Activated effector memory CD4-positive, alpha-beta T cell treated with Interleukin-2 at 50 U/mL for 16 hours (primary cell): ENCODE data around the gene SLC26A3.
"Not testable (repeated sequence)": the region's sequence is repeated elsewhere in the genome, so short reads cannot be mapped to it uniquely, and the experiment has no call there.

Experiments used
- DNase-seq: peaks from one replicate; pipeline ENCODE4 v3.0.0-alpha.2; 2020

Gene SLC26A3

GRCh38 chr7:107803009-107803610 lies at the start of gene SLC26A3:
Gene SLC26A3, minus strand, starts transcription at chr7:107803223. Its CDS starts 8,714 bp downstream, at chr7:107794509.
- DNase-seq, result no peak

GRCh38 chr7:107850643-107851042 lies 47.6 kb upstream of the SLC26A3 start:
- DNase-seq, result no peak

- DNase-seq, result no peak
These were observed 47.2 kb upstream of the SLC26A3 start for GRCh38 chr7:107850216-107850615.

GRCh38 chr7:107848211-107848610 lies 45.2 kb upstream of the SLC26A3 start:
- not testable (repeated sequence) for DNase-seq

GRCh38 chr7:107847836-107848175 lies 44.8 kb upstream of the SLC26A3 start:
- not testable (repeated sequence) for DNase-seq

- DNase-seq, result no peak
These were observed 44.3 kb upstream of the SLC26A3 start for GRCh38 chr7:107847168-107847835.

GRCh38 chr7:107846324-107846723 lies 43.3 kb upstream of the SLC26A3 start:
- DNase-seq, result no peak

- no peak for DNase-seq
These were observed 40.2 kb upstream of the SLC26A3 start for GRCh38 chr7:107843184-107843583.

- no peak for DNase-seq
These were observed 39.2 kb upstream of the SLC26A3 start for GRCh38 chr7:107842213-107842612.

- DNase-seq, result no peak
These were observed 36.0 kb upstream of the SLC26A3 start for GRCh38 chr7:107838816-107839565.

GRCh38 chr7:107838024-107838601 lies 35.1 kb upstream of the SLC26A3 start:
- DNase-seq, result no peak

GRCh38 chr7:107837145-107837512 lies 34.1 kb upstream of the SLC26A3 start:
- DNase-seq, result no peak

GRCh38 chr7:107836237-107837144 lies 33.5 kb upstream of the SLC26A3 start:
- no peak for DNase-seq

GRCh38 chr7:107834401-107834800 lies 31.4 kb upstream of the SLC26A3 start:
- no peak for DNase-seq

GRCh38 chr7:107833684-107834106 lies 30.7 kb upstream of the SLC26A3 start:
- no peak for DNase-seq

- no peak for DNase-seq
These were observed 27.4 kb upstream of the SLC26A3 start for GRCh38 chr7:107830420-107830819.

- no peak for DNase-seq
These were observed 25.5 kb upstream of the SLC26A3 start for GRCh38 chr7:107828540-107828939.

- no peak for DNase-seq
These were observed 24.5 kb upstream of the SLC26A3 start for GRCh38 chr7:107827501-107827900.

GRCh38 chr7:107826451-107826850 lies 23.4 kb upstream of the SLC26A3 start:
- DNase-seq, result no peak

- DNase-seq, result no peak
These were observed 21.8 kb upstream of the SLC26A3 start for GRCh38 chr7:107824858-107825257.

- no peak for DNase-seq
These were observed 15.6 kb upstream of the SLC26A3 start for GRCh38 chr7:107818622-107819021.

- DNase-seq, result no peak
These were observed 13.1 kb upstream of the SLC26A3 start for GRCh38 chr7:107816011-107816566.
